PC-3 (cell line): ENCODE measurements around the gene CCDC187.

Experiments
- CTCF ChIP-seq: fragments of 300-600 bp; sonication (generic); conservative IDR thresholded peaks from 2 replicates; pipeline ENCODE4 v1.5.1; 2017; ENCODE audit warnings: antibody characterized with exemption, low read depth, mild to moderate bottlenecking, low read length
- EZH2 ChIP-seq: fragments of 300-600 bp; sonication (generic); IDR thresholded peaks from one replicate; pipeline ENCODE4 v1.6.1; 2017; ENCODE audit warnings: antibody characterized with exemption, mild to moderate bottlenecking, low read length; ENCODE audit not compliant: unreplicated experiment
- EZH2phosphoT487 ChIP-seq: fragments of 300-600 bp; sonication (generic); IDR thresholded peaks from 2 replicates; pipeline ENCODE4 v1.6.1; 2018; ENCODE audit warnings: mild to moderate bottlenecking, antibody characterized with exemption, low read length, borderline replicate concordance

GRCh38 chr9:136338511-136338910 is 34.6 kb upstream of the CCDC187 start:
- TF ChIP-seq CTCF (no peak), EZH2phosphoT487 (no peak), EZH2 (no peak)
